Measurements from ENCODE around the gene GAA. TPM values are rescaled to one million over a fixed set of nuclear protein-coding genes. Genes with fewer than 3 reads are reported as not detected.

Gene GAA
- total RNA-seq, 2 experiments from 2014 or later = 43.2 to 51.6 TPM

GRCh38 chr17:80119271-80119791, 17.9 kb downstream of the GAA start:
- Histone ChIP-seq H4K20me1 (ENCODE audit: insufficient read depth, low read length) (no peaks in the 10 kb centered on the region), H3K4me1 (ENCODE audit: insufficient read depth, low read length, poor library complexity, severe bottlenecking) (no peaks in the 10 kb centered on the region), H3K9me3 (ENCODE audit: low read length) (no peaks in the 10 kb centered on the region), H3K36me3 (ENCODE audit: insufficient read depth, low read length) (no peaks in the 10 kb centered on the region), H3K27ac (ENCODE audit: low read depth, low read length, poor library complexity, severe bottlenecking) (no peak overlapping the region), H3K79me2 (ENCODE audit: insufficient read depth, low read depth, low read length) (no peaks in the 10 kb centered on the region), H3K9me2 (ENCODE audit: insufficient read depth, low read length) (no peaks in the 10 kb centered on the region), H3K4me2 (ENCODE audit: low read length) (no peak overlapping the region), H3K4me3 (ENCODE audit: low read depth, low read length, poor library complexity, severe bottlenecking) (no peak overlapping the region), H2AFZ (ENCODE audit: low read length) (no peak overlapping the region)
- intact Hi-C loops (cut with micrococcal nuclease; ENCODE audit: unreplicated experiment) = no loop called here
- ChIA-PET POLR2A (no interaction called here), CTCF (ENCODE audit: unreplicated experiment) (no interaction called here)
- DNase-seq (ENCODE audit: low spot score) = no peak
- no peak for TF ChIP-seq CTCF (conservative IDR thresholded peaks at IDR 0.05; ENCODE audit: low read length)
- BruUV-seq (replicated peaks) = no TSS peak

- no peak overlapping the region for H3K4me3 ChIP-seq (ENCODE audit: low read depth, low read length, poor library complexity, severe bottlenecking)
- no peak overlapping the region for H2AFZ ChIP-seq (ENCODE audit: low read length)
- no TSS peak for BruUV-seq (replicated peaks)
- no peaks in the 10 kb centered on the region for H3K79me2 ChIP-seq (ENCODE audit: insufficient read depth, low read depth, low read length)
- no peaks in the 10 kb centered on the region for H3K4me1 ChIP-seq (ENCODE audit: insufficient read depth, low read length, poor library complexity, severe bottlenecking)
- intact Hi-C loops (cut with micrococcal nuclease; ENCODE audit: unreplicated experiment) = no loop called here
- ChIA-PET POLR2A (no interaction called here), CTCF (ENCODE audit: unreplicated experiment) (no interaction called here)
- H3K36me3 ChIP-seq (ENCODE audit: insufficient read depth, low read length) = no peaks in the 10 kb centered on the region
- H3K9me2 ChIP-seq (ENCODE audit: insufficient read depth, low read length) = no peaks in the 10 kb centered on the region
- TF ChIP-seq CTCF (conservative IDR thresholded peaks at IDR 0.05; ENCODE audit: low read length) (no peak), EZH2phosphoT487 (IDR thresholded peaks at IDR 0.05; ENCODE audit: borderline replicate concordance, low read depth, low read length) (no peak)
- no peak overlapping the region for H3K27ac ChIP-seq (ENCODE audit: low read depth, low read length, poor library complexity, severe bottlenecking)
- no peak for DNase-seq (ENCODE audit: low spot score)
- no peak overlapping the region for H3K4me2 ChIP-seq (ENCODE audit: low read length)
- H3K9me3 ChIP-seq (ENCODE audit: low read length) = no peaks in the 10 kb centered on the region
- H4K20me1 ChIP-seq (ENCODE audit: insufficient read depth, low read length) = no peaks in the 10 kb centered on the region
These were observed 18.5 kb downstream of the GAA start for GRCh38 chr17:80119839-80120238.

GRCh38 chr17:80122026-80122575, 20.7 kb downstream of the GAA start:
- no peaks in the 10 kb centered on the region for H4K20me1 ChIP-seq (ENCODE audit: insufficient read depth, low read length)
- ChIA-PET POLR2A (no interaction called here), CTCF (ENCODE audit: unreplicated experiment) (no interaction called here)
- no TSS peak for BruUV-seq (replicated peaks)
- no peak overlapping the region for H2AFZ ChIP-seq (ENCODE audit: low read length)
- H3K79me2 ChIP-seq (ENCODE audit: insufficient read depth, low read depth, low read length) = no peaks in the 10 kb centered on the region
- no peak for DNase-seq (ENCODE audit: low spot score)
- no peak overlapping the region for H3K4me2 ChIP-seq (ENCODE audit: low read length)
- no peak overlapping the region for H3K27ac ChIP-seq (ENCODE audit: low read depth, low read length, poor library complexity, severe bottlenecking)
- intact Hi-C loops (cut with micrococcal nuclease; ENCODE audit: unreplicated experiment) = no loop called here
- H3K9me2 ChIP-seq (ENCODE audit: insufficient read depth, low read length) = no peaks in the 10 kb centered on the region
- H3K4me3 ChIP-seq (ENCODE audit: low read depth, low read length, poor library complexity, severe bottlenecking) = no peak overlapping the region
- H3K4me1 ChIP-seq (ENCODE audit: insufficient read depth, low read length, poor library complexity, severe bottlenecking) = no peaks in the 10 kb centered on the region
- no peaks in the 10 kb centered on the region for H3K9me3 ChIP-seq (ENCODE audit: low read length)
- TF ChIP-seq EZH2phosphoT487 (IDR thresholded peaks at IDR 0.05; ENCODE audit: borderline replicate concordance, low read depth, low read length) (no peak), CTCF (conservative IDR thresholded peaks at IDR 0.05; ENCODE audit: low read length) (no peak)
- H3K36me3 ChIP-seq (ENCODE audit: insufficient read depth, low read length) = no peaks in the 10 kb centered on the region
